ENCODE measurements around the gene CHMP6.

CHMP6 gene

GRCh38 chr17:80971704-80972304, 19.8 kb upstream of the CHMP6 start:
- no peak for DNase-seq

GRCh38 chr17:80976701-80977100, 14.9 kb upstream of the CHMP6 start:
- DNase-seq = no peak

- DNase-seq = no peak
Observed at GRCh38 chr17:80977172-80977571, 14.5 kb upstream of the CHMP6 start.

GRCh38 chr17:80978499-80979497, 12.8 kb upstream of the CHMP6 start:
- no peak for DNase-seq

GRCh38 chr17:80979547-80980378, 11.9 kb upstream of the CHMP6 start:
- DNase-seq = no peak

GRCh38 chr17:80980397-80981061, 11.1 kb upstream of the CHMP6 start:
- no peak for DNase-seq

- no peak for DNase-seq
Observed at GRCh38 chr17:80981062-80981902, 10.4 kb upstream of the CHMP6 start.

- DNase-seq = no peak
Observed at GRCh38 chr17:80981929-80982425, 9.7 kb upstream of the CHMP6 start.

GRCh38 chr17:80982426-80982974, 9.1 kb upstream of the CHMP6 start:
- DNase-seq = no peak

- DNase-seq = no peak
Observed at GRCh38 chr17:80983545-80983944, 8.1 kb upstream of the CHMP6 start.

- DNase-seq = no peak
Observed at GRCh38 chr17:80984749-80985148, 6.9 kb upstream of the CHMP6 start.

- no peak for DNase-seq
Observed at GRCh38 chr17:80986046-80986445, 5.6 kb upstream of the CHMP6 start.

- DNase-seq = no peak
Observed at GRCh38 chr17:80986816-80987475, 4.7 kb upstream of the CHMP6 start.

- DNase-seq = no peak
Observed at GRCh38 chr17:80987941-80988461, 3.6 kb upstream of the CHMP6 start.

- DNase-seq = no peak
Observed at GRCh38 chr17:80989586-80989913, 2.1 kb upstream of the CHMP6 start.

- DNase-seq = no peak
Observed at GRCh38 chr17:80990921-80991644, 558 bp upstream of the CHMP6 start.

- no peak for DNase-seq
Observed at GRCh38 chr17:80992077-80992947, 671 bp downstream of the CHMP6 start.

GRCh38 chr17:80992948-80993624, 1.4 kb downstream of the CHMP6 start:
- DNase-seq = no peak

All from NK-92 treated with Interleukin-12 subunit alpha and Interleukin-12 subunit beta, amount 100 ng/mL, for 24 hours (cell line).